Sigmoid colon (tissue), 4 donors: ENCODE data around the gene NOSIP.

Experiments used
- CTCF ChIP-seq, 4 experiments: fragments of 450-650 bp in 3 of 4; fragments of 200-600 bp in 1 of 4; IDR thresholded peaks; one replicate each; pipeline ENCODE4 v1.5.1; 2016 to 2019; ENCODE audit warnings: antibody characterized with exemption in 4 of 4, mild to moderate bottlenecking in 3 of 4, moderate library complexity in 2 of 4
- POLR2A ChIP-seq, 2 donors: fragments of 450-650 bp; IDR thresholded peaks; one replicate each; pipeline ENCODE4 v1.6.1; 2016; ENCODE audit warnings: antibody characterized with exemption in 2 of 2, mild to moderate bottlenecking in 2 of 2, moderate library complexity in 2 of 2
- POLR2AphosphoS5 ChIP-seq, 4 donors: sonication (generic); formaldehyde crosslinking; IDR thresholded peaks; one replicate each; pipeline ENCODE4 v1.6.1; 2017; ENCODE audit warnings: antibody characterized with exemption in 4 of 4

GRCh38 chr19:49580264-49581006 is at the start of gene NOSIP:
- peak; percentile 89 to 93 for TF ChIP-seq POLR2A (IDR thresholded peaks at IDR 0.05)
- TF ChIP-seq POLR2AphosphoS5 (IDR thresholded peaks at IDR 0.05): peak; percentile 85 to 97 (median 96)
- no peak for TF ChIP-seq CTCF (IDR thresholded peaks at IDR 0.05)
